ENCODE measurements around the gene ARSK. TPM values are rescaled to one million over a fixed set of nuclear protein-coding genes. Genes with fewer than 3 reads are reported as not detected.

The ARSK gene
- total RNA-seq, 4 donors from 2014 or later: 3.0 to 9.5 (median 6.1) TPM

- DNase-seq (ENCODE audit: low spot score): no peak
- TF ChIP-seq CTCF (IDR thresholded peaks at IDR 0.05): no peak
- no peak for ATAC-seq (ENCODE audit: low FRiP score)
Measured at GRCh38 chr5:95624368-95624767, 69.5 kb downstream of the ARSK start.

DNA sequence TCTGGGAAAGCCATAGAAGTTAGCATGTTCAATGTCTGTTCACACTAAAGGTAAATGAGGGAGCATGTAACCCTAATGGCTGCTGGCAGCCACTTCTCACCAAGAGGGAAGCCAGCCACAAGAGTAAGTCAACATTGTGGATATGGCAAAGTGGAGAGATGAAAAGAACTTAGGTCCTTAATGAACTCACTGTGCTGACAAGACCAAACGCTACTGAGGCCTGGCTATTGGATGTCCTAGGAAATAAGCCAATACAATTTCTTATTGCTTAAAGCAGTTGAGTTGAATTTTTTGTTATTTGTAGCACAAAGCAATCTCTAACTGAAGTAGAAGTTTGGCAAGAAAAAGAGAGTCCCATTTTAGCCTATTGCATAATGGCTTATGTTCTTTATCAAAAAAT, 71.8 kb downstream of the ARSK start:
- ATAC-seq (ENCODE audit: low FRiP score): no peak
- TF ChIP-seq CTCF (IDR thresholded peaks at IDR 0.05): no peak
- DNase-seq (ENCODE audit: low spot score): no peak

- TF ChIP-seq CTCF (IDR thresholded peaks at IDR 0.05): no peak
- ATAC-seq (ENCODE audit: low FRiP score): no peak
Measured at GRCh38 chr5:95627971-95628810, 73.3 kb downstream of the ARSK start.

DNA sequence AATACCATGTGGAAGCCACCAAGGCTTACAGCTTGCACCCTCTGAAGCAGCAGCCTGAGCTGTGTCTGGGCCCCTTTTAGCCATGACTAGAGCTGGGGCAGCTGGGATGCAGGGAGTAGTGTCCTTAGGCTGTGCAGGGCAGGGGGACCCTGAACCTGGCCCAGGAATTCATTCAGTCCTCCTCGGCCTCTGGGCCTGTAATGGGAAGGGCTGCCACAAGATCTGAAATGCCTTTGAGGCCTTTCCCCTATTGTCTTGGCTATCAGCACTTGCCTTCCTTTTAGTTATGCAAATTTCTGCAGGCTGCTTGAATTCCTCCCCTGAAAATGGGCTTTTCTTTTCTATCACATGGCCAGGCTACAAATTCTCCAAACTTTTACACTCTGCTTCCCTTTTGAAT, 74.0 kb downstream of the ARSK start:
- DNase-seq (ENCODE audit: low spot score) (no peak), ATAC-seq (ENCODE audit: low FRiP score) (no peak)
- TF ChIP-seq CTCF (IDR thresholded peaks at IDR 0.05): no peak

More at GRCh38 chr5:95627971-95628810, 73.3 kb downstream of the ARSK start:
- DNase-seq (ENCODE audit: low spot score): no peak

DNA sequence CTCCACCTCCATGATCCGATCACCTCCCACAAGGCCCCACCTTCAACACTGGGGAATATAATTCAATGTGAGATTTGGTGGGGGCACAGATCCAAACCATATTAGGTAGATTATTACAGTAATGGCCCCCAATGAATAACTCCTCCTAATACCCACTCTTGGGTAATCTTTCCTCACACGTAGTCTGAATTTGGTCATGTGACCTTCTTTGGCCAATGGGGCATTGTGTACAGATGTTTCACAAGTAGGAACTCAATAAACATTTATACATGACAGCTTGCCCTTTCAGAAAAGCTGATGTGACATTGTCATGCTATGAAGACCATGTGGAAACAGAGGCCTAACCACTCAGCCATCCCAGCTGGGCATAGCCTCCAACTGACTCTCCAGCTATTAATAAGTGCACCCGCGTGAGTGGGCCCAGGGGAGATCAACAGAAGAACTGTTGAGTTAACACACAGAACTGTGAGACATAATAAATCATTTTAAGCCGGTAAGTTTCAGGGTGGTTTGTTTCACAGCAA, 75.6 kb downstream of the ARSK start:
- no peak for TF ChIP-seq CTCF (IDR thresholded peaks at IDR 0.05)
- ATAC-seq (ENCODE audit: low FRiP score): no peak
- DNase-seq (ENCODE audit: low spot score): no peak

GRCh38 chr5:95631255-95631958, 76.5 kb downstream of the ARSK start:
- no peak for ATAC-seq (ENCODE audit: low FRiP score)

More at GRCh38 chr5:95631255-95631958, 76.5 kb downstream of the ARSK start:
- DNase-seq (ENCODE audit: low spot score): no peak
- no peak for TF ChIP-seq CTCF (IDR thresholded peaks at IDR 0.05)

Measured in omental fat pad (tissue), 4 donors.